Fibroblast of the aortic adventitia (primary cell): ENCODE data around the gene LRRC49. TPM values are rescaled to one million over a fixed set of nuclear protein-coding genes. Genes with fewer than 3 reads are reported as not detected.

Experiments
- DNase-seq: peaks from one replicate; pipeline ENCODE4 v3.0.0-alpha.2; 2010; ENCODE audit warnings: low read depth
- H3K4me3 ChIP-seq: 2 replicates; pipeline ENCODE4 v1.5.1; 2011; ENCODE audit warnings: low read depth, mild to moderate bottlenecking, control low read depth, low read length, moderate library complexity
- total RNA-seq: library from RNA; depleted of rRNA; stranded (reverse); fragments of >200 nt; gene quantifications from 2 replicates; pipeline ENCODE4 v1.2.3, GENCODE V29; 2012; ENCODE audit warnings: low replicate concordance
- TF ChIP-seq, protein P1 (sequence below): IDR thresholded peaks from 2 replicates; pipeline ENCODE4 v1.5.1; 2011; ENCODE audit warnings: mild to moderate bottlenecking, low read length, control low read depth, inconsistent platforms; ENCODE audit not compliant: insufficient read depth

Gene LRRC49, protein sequence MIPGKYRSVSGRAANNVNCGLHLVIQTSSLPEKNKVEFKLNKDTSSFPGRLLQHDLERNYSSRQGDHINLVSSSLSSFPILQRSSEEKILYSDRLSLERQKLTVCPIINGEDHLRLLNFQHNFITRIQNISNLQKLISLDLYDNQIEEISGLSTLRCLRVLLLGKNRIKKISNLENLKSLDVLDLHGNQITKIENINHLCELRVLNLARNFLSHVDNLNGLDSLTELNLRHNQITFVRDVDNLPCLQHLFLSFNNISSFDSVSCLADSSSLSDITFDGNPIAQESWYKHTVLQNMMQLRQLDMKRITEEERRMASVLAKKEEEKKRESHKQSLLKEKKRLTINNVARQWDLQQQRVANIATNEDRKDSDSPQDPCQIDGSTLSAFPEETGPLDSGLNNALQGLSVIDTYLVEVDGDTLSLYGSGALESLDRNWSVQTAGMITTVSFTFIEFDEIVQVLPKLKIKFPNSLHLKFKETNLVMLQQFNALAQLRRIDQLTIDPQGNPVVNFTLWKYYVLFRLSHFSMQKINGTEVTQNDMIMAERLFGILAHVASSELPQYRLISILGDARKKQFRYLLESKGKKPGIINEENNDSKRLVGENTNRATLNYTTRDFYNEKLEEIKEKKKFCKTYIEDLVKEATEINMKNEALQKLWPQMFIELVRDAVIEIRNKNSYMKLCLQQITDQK
- 12.0 and 25.2 TPM in 2 replicates for total RNA-seq

DNA sequence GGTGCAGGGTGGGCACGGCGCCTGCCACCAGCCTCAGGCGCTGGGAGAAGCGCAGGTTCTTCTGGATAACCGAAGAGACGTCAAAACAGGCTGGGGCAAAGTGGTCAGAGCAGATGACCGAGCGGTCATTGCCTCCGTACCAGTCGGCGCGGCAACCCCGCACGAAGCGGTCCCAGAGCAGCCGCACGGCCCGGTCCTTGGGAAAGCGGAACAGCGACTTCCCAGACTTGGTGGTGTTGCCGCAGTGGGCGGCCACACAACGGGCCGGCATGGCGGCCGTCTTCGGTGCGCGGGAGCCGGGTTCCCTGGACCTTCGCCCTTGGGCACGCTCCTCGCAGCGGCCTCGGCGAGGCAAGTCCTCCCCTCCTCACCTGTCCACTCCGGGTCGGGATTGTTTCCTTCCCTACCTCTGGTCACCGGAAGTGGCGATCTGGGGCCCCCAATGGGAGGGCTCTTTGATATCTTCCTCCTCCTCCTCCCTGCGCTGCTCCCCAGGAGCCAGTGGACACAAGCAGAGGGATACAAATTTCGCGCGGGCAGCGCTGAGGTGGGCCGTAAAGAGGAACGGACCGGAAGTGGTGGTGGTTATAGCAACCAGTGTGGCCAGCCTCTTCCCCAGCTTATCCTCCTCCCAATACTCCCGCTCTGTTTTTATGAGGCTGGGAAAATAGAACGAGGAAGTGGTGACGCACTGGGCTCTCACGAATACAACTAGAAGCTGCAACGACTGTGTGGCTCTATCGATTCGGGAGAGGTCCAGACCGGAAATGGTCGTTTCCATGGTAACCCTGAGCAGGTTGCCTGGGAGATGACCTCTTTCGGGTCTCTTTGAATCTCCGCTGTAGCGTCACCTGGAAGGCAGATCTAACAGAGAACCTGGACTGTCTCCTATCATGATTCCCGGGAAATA is at the start of gene LRRC49, which contains the start of gene THAP10:
TSS of gene LRRC49 (plus strand) at position 825 of the 910 bp plus-strand sequence. CDS start at position 894, 69 bp downstream.
TSS of gene THAP10 (minus strand) at position 432 of the 910 bp plus-strand sequence. CDS start at position 271, 161 bp downstream.
- peak within 1 kb of the TSS; percentile 98 for H3K4me3 ChIP-seq
- DNase-seq = peak; percentile 97
- TF ChIP-seq, protein P1, sequence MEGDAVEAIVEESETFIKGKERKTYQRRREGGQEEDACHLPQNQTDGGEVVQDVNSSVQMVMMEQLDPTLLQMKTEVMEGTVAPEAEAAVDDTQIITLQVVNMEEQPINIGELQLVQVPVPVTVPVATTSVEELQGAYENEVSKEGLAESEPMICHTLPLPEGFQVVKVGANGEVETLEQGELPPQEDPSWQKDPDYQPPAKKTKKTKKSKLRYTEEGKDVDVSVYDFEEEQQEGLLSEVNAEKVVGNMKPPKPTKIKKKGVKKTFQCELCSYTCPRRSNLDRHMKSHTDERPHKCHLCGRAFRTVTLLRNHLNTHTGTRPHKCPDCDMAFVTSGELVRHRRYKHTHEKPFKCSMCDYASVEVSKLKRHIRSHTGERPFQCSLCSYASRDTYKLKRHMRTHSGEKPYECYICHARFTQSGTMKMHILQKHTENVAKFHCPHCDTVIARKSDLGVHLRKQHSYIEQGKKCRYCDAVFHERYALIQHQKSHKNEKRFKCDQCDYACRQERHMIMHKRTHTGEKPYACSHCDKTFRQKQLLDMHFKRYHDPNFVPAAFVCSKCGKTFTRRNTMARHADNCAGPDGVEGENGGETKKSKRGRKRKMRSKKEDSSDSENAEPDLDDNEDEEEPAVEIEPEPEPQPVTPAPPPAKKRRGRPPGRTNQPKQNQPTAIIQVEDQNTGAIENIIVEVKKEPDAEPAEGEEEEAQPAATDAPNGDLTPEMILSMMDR = no peak

DNA sequence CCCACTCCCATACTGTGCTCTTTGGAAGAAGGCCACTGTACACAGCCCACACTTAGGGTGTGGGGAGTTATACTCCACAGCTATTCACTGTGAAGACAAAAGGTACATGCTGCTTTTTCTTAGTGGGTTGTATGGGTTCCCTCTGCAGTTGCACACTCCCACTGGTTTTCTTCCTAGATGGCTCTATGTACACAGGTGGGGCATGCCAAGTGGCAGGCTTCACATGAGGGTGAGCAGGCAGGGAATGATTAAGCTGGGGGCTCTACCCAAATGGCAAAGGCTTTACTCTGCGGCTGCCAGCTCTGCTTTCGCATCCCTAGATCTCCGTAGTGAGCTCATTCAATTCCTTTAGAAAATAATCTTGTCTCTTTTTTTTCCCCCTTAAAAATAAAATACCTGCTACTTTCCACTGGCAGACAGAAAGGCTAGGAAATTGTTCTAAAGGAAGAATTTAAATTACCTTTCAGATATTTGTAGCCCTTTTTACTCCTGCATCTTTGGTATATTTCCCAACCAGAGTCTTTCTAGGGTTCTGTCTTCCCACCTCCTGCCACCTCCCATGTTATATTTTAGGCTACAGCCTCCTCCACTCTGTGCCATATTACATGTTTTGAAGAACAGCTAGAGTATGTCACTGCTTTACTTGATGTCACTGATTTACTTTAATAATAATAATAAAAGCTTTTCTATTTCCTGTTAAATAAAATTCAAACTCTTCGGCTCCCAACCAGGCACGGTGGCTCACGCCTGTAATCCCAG is 46.8 kb upstream of the LRRC49 start:
- TF ChIP-seq, protein P1 = no peak
- no peak for DNase-seq
- H3K4me3 ChIP-seq = no peak overlapping the region

DNA sequence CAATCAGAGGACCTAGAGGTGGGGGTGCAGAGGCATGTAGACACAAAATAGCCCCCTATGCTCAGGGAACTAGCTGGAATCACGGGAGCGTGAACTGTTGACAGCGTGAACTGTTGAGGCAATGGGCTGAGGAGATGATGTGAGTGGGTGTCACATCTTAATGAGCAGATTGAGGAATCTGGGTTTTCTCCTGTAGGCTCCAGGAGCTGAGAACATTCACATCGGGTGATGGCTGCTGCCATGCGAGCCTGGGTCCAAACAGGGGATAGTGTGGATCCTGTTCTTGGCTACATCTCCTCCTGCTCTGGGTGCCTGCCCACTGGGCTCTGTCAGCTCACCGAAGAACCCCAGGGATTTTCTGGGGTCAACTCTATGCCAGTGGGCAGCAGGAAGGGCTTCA is 40.7 kb upstream of the LRRC49 start:
- no peak for DNase-seq
- H3K4me3 ChIP-seq = peak overlapping the region; percentile 96
- TF ChIP-seq, protein P1 = no peak

DNA sequence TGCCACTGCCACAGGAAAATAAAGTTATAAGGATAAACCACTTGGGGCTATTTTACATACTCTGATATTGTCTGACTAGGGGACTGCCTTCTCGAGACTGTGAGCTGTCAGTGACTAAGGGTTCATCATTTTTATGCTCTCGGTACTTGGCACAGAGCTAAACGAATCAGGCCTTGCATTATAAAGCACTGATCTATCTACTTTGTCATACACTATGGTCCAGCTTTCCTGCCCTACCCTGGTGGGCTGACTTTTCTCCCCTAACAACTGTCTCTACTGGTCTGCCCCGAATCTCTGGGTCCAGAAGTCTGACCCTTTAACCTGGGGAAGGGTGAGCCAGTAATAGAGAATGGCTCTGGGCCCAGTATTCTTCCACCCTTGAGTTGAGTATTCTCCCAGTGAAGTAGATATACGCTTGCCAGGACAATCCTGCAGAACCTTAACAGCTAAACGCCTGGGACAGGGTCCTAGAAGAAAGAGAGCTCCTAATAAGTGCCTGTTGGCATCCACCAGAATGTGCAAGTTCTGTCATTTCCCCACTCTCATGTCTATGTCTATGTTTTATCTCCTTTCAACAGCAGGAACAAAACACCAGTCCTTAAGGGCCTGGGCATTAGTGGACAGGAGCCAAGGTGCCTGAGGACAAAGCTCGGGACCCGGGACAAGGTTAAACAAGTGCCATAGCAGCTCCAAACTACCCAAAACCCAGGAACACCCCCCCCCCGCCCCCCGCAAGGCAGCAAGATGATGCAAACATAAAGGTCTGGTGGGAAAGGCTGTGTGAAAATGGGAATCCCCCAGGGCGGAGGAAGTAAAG is 39.9 kb upstream of the LRRC49 start:
- TF ChIP-seq, protein P1 = no peak
- H3K4me3 ChIP-seq = peak overlapping the region; percentile 96
- DNase-seq = peak; percentile 68

DNA sequence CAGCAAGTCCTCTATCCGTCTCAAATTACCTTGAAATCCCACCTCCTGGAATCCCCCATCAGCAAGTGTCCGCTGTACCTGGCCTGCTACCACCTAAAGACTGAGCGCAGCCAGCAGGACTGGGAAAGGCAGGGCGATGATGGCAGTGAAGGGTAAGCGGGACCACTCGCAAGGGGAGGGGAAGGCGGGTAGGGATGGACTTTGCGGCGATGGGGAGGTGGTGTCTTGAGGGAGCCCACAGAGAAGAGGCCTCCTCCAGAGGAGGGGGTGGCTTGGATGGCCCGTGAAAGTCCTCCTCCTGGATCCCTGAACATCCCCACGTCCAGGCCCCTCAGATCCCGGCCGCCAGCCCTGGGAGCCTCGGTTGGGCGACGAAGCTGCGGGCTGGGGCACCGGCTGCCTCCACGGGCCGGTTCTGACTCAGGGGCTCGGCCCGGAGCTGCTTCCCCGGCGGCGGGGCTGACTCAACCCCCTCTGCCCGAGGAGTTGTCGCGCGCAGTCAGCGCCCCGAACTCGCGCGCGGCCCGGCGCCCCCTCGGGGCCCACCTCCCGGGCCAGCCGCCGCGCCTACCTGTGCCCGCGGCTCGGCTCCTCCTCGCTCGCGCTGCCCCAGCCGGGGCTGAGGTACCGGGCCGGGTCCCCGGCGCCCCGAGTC is 39.2 kb upstream of the LRRC49 start:
- DNase-seq = peak; percentile 83
- peak overlapping the region; percentile 96 for H3K4me3 ChIP-seq
- TF ChIP-seq, protein P1 = no peak
